Smooth muscle cell (in vitro differentiated cells): Measurements from ENCODE around the gene OAS1. TPM values are rescaled to one million over a fixed set of nuclear protein-coding genes. Genes with fewer than 3 reads are reported as not detected.

Source experiments
- DNase-seq: peaks from one replicate; lab custom pipeline; 2025; ENCODE audit not compliant: unreplicated experiment; lab: John Stamatoyannopoulos, UW
- H2AFZ ChIP-seq: fragments of 200-600 bp; sonication (generic); 2 replicates; pipeline ENCODE4 v1.6.0; 2016; ENCODE audit warnings: antibody characterized with exemption, low read depth, mild to moderate bottlenecking
- H3F3A ChIP-seq: fragments of 200-600 bp; sonication (generic); 2 replicates; pipeline ENCODE4 v1.6.0; 2017; ENCODE audit warnings: antibody characterized with exemption, low read depth
- H3K27ac ChIP-seq: fragments of 200-600 bp; sonication (generic); 2 replicates; pipeline ENCODE4 v1.5.1; 2016; ENCODE audit warnings: low read depth, mild to moderate bottlenecking
- H3K27me3 ChIP-seq: fragments of 200-600 bp; sonication (generic); 2 replicates; pipeline ENCODE4 v1.6.1; 2016; ENCODE audit warnings: low read depth, mild to moderate bottlenecking
- H3K36me3 ChIP-seq: fragments of 200-600 bp; sonication (generic); 2 replicates; pipeline ENCODE4 v1.5.1; 2016; ENCODE audit warnings: low read depth
- H3K4me1 ChIP-seq: fragments of 200-600 bp; sonication (generic); 2 replicates; pipeline ENCODE4 v1.5.1; 2016; ENCODE audit warnings: low read depth
- H3K4me2 ChIP-seq: fragments of 200-600 bp; sonication (generic); 2 replicates; pipeline ENCODE4 v1.6.0; 2016; ENCODE audit warnings: mild to moderate bottlenecking
- H3K4me3 ChIP-seq: fragments of 200-600 bp; sonication (generic); 2 replicates; pipeline ENCODE4 v1.5.1; 2016; ENCODE audit warnings: mild to moderate bottlenecking
- H3K79me2 ChIP-seq: fragments of 200-600 bp; sonication (generic); 2 replicates; pipeline ENCODE4 v1.6.0; 2016; ENCODE audit warnings: low read depth, mild to moderate bottlenecking
- H3K9ac ChIP-seq: fragments of 200-600 bp; sonication (generic); 2 replicates; pipeline ENCODE4 v1.6.0; 2016; ENCODE audit warnings: low read depth
- H3K9me3 ChIP-seq: fragments of 200-600 bp; sonication (generic); replicated peaks from 2 replicates; pipeline ENCODE4 v1.5.1; 2016; ENCODE audit warnings: low read depth
- H4K20me1 ChIP-seq: fragments of 200-600 bp; sonication (generic); 2 replicates; pipeline ENCODE4 v1.6.0; 2016; ENCODE audit warnings: low read depth
- WGBS: methylation state at CpG from one replicate; pipeline ENCODE4 v1.1.7; 2016; ENCODE audit warnings: low lambda C conversion rate; 5-methylcytosine and 5-hydroxymethylcytosine counted together
- polyA plus RNA-seq: library from polyadenylated mRNA; unstranded; fragments of >200 nt; fragmentation: Nextera tagmentation; extraction: Ambion mirVana; gene quantifications from 2 replicates; pipeline ENCODE4 v1.2.1, GENCODE V29; 2016
- total RNA-seq: library from RNA; depleted of rRNA; stranded (reverse); fragments of >200 nt; gene quantifications from 2 replicates; pipeline ENCODE4 v1.2.3, GENCODE V29; 2014
- TF ChIP-seq, protein P1 (sequence below): fragments of 200-600 bp; sonication (generic); IDR thresholded peaks from 2 replicates; pipeline ENCODE4 v1.5.1; 2017; ENCODE audit warnings: borderline replicate concordance, mild to moderate bottlenecking, antibody characterized with exemption; ENCODE audit not compliant: insufficient read depth, poor library complexity, severe bottlenecking

The OAS1 gene
- total and polyA plus RNA-seq, 2 experiments from 2014 or later: 0.27 TPM; not detected in 1

DNA sequence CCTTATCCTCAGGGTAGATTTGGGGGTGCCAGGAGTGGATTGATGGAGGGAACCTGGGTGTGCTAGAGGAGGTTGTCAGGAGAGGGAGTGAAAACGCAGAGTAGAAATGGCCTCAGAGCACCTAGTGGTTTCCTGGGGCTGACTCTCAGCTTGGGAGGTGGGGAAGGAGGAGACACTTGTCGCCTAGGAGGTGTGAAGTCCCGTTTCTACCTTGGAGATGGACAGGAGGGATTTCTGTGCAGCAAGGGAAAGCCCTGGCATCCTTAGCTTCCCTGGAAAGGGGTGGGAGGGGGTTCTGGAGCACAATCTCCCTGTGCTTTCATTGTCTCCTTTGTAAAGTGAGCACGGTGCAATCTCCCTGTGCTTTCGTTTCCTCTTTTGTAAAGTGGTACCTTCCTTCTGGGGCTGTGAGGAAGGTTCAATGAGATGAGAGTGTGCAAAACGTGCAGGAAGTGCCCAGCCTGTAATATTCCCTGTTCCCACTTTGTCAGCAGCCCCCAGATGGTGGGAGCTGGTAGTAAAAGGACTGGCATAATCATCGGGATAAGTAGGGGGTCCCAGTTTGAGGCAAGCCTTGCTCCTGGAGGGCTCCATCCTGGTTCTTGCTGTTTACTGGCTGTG, 33.1 kb downstream of the OAS1 start:
- Histone ChIP-seq H3K4me1 (no peaks in the 10 kb centered on the region), H2AFZ (no peak overlapping the region), H3K27me3 (peaks cover 35% of the 10 kb centered on the region), H3K9ac (no peak overlapping the region), H3K4me3 (no peak overlapping the region), H4K20me1 (no peaks in the 10 kb centered on the region), H3F3A (no peaks in the 10 kb centered on the region), H3K4me2 (no peak overlapping the region), H3K79me2 (no peaks in the 10 kb centered on the region), H3K36me3 (no peaks in the 10 kb centered on the region), H3K9me3 (no peaks in the 10 kb centered on the region), H3K27ac (no peak overlapping the region)
- WGBS: 75% methylated on average over 7 of the region's 7 CpGs
- DNase-seq: no peak
- TF ChIP-seq, protein P1, sequence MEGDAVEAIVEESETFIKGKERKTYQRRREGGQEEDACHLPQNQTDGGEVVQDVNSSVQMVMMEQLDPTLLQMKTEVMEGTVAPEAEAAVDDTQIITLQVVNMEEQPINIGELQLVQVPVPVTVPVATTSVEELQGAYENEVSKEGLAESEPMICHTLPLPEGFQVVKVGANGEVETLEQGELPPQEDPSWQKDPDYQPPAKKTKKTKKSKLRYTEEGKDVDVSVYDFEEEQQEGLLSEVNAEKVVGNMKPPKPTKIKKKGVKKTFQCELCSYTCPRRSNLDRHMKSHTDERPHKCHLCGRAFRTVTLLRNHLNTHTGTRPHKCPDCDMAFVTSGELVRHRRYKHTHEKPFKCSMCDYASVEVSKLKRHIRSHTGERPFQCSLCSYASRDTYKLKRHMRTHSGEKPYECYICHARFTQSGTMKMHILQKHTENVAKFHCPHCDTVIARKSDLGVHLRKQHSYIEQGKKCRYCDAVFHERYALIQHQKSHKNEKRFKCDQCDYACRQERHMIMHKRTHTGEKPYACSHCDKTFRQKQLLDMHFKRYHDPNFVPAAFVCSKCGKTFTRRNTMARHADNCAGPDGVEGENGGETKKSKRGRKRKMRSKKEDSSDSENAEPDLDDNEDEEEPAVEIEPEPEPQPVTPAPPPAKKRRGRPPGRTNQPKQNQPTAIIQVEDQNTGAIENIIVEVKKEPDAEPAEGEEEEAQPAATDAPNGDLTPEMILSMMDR: no peak

DNA sequence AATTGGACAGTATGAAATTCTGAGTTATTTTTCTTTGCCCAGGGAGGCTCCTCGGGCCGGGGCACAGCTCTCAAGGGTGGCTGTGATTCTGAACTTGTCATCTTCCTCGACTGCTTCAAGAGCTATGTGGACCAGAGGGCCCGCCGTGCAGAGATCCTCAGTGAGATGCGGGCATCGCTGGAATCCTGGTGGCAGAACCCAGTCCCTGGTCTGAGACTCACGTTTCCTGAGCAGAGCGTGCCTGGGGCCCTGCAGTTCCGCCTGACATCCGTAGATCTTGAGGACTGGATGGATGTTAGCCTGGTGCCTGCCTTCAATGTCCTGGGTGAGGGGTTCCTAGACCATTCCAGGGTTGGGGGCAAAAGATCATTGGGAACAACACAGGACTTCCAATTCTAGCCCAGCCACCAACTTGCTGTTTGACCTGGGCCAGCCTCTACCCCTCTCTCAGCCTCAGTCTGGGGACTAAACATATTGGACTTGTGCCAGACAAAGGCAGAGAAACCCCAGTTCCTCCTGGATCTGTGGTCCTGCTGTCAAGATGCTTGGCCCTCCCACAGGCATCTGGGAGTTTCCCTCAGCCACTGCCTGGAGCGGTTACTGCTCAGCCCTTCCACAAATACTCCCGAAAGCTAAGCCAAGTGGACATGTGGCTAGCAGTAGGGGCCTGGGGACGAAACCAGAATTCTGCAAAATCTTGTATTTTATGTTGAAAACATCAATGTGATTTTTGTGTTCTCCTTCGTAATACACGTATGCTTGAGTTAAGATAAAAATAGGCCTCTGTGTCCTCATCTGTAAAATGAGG, 35.0 kb downstream of the OAS1 start:
- no peak for DNase-seq
- Histone ChIP-seq H3K79me2 (no peaks in the 10 kb centered on the region), H2AFZ (no peak overlapping the region), H4K20me1 (no peaks in the 10 kb centered on the region), H3K36me3 (no peaks in the 10 kb centered on the region), H3K9ac (no peak overlapping the region), H3K4me1 (no peaks in the 10 kb centered on the region), H3K4me3 (no peak overlapping the region), H3K9me3 (no peaks in the 10 kb centered on the region), H3K4me2 (no peak overlapping the region), H3F3A (no peaks in the 10 kb centered on the region), H3K27me3 (peaks cover 33% of the 10 kb centered on the region), H3K27ac (no peak overlapping the region)
- 88% methylated on average over 16 of the region's 16 CpGs for WGBS
- TF ChIP-seq, protein P1: no peak

DNA sequence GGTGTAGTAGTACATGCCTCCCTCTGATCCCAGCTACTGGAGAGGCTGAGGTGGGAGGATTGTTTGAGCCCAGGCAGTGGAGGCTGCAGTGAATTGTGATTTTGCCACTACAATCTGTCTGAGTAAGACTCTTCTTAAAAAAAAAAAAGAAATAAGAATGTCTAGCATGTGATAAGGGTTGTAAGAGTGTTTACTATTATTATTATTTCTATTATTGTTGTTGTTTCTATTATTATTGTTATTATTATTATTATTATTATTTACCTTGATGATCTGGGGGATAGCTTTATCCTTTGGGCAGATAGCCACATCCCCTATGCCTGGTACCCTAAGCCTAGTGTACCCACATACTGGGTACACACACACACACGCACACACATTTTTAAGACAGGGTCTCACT, 35.8 kb downstream of the OAS1 start:
- no peak overlapping the region for H3K9ac ChIP-seq
- H3F3A ChIP-seq: no peaks in the 10 kb centered on the region
- H3K27me3 ChIP-seq: peaks cover 25% of the 10 kb centered on the region
- H3K79me2 ChIP-seq: no peaks in the 10 kb centered on the region
- DNase-seq: no peak
- no peaks in the 10 kb centered on the region for H3K9me3 ChIP-seq
- TF ChIP-seq, protein P1: no peak
- no peak overlapping the region for H2AFZ ChIP-seq
- H3K27ac ChIP-seq: no peak overlapping the region
- H3K4me3 ChIP-seq: no peak overlapping the region
- WGBS: 89% methylated on average over 1 of the region's 1 CpG
- no peaks in the 10 kb centered on the region for H4K20me1 ChIP-seq
- no peak overlapping the region for H3K4me2 ChIP-seq
- no peaks in the 10 kb centered on the region for H3K4me1 ChIP-seq
- no peaks in the 10 kb centered on the region for H3K36me3 ChIP-seq
